ENCODE data around the gene FBLL1. TPM values are rescaled to one million over a fixed set of nuclear protein-coding genes. Genes with fewer than 3 reads are reported as not detected.

Gene FBLL1
- total and polyA plus RNA-seq, 2 of the 8 experiments (the other 6 are each of a cell fraction or from before 2014, with no cell fraction given) = 8.3 to 30.9 TPM

DNA sequence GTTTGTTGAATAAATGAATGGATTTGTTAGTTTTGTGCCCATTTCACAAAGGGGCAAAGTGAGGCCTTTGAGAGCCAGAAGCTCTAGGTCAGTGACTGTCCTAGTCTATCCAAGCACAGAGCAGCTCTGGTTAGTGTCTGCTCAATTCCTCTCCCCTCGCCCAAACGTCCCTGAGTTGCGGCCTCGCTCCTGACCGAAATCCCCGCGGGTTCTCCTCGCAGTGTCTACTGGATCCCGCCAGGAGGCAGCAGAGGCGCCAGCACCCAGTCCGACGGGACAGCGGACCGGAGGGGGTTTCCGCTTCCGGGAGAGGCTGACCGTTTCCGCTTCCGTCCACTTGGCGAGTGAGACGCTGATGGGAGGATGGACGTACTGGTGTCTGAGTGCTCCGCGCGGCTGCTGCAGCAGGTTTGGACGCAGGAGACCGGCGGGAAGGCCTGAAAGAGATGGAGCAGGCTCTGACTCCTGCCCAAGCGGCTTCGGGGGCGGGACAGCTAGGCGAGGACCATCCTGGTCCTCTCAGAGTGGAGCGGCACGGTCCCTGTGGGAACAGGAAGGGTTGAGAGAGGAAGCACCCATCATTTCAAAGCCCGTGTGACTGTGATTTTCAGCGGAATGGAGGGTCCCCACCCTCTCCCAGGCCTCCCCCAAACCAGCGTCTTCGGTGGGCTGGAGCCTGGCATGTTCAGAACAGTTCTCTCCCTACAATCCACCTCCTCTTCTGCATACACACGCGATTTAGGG lies 42.8 kb upstream of the FBLL1 start, which contains the start of gene RARS1 (continued):
- TF ChIP-seq HDAC2 (IDR thresholded peaks at IDR 0.05; ENCODE audit: borderline replicate concordance in 1 of 2, low read depth in 2 of 2, low read length in 2 of 2) = peak in 1 of 2 experiments; percentile 54; a peak in 1 of 4 replicates
- TF ChIP-seq, protein P1, sequence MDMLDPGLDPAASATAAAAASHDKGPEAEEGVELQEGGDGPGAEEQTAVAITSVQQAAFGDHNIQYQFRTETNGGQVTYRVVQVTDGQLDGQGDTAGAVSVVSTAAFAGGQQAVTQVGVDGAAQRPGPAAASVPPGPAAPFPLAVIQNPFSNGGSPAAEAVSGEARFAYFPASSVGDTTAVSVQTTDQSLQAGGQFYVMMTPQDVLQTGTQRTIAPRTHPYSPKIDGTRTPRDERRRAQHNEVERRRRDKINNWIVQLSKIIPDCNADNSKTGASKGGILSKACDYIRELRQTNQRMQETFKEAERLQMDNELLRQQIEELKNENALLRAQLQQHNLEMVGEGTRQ (IDR thresholded peaks at IDR 0.05; ENCODE audit: low read length) = no peak
- TF ChIP-seq BACH1 (IDR thresholded peaks at IDR 0.05; ENCODE audit: low read length) = no peak
- no peak for TF ChIP-seq CTBP2 (IDR thresholded peaks at IDR 0.05; ENCODE audit: borderline replicate concordance, insufficient read depth, insufficient read length, low read length)
- no peak for TF ChIP-seq SP4 (IDR thresholded peaks at IDR 0.05; ENCODE audit: low read length)
- TF ChIP-seq TCF12 (IDR thresholded peaks at IDR 0.05; ENCODE audit: low read depth, low read length) = no peak
- TF ChIP-seq YY1 (IDR thresholded peaks at IDR 0.05; ENCODE audit: low read depth, low read length) = peak; percentile 50; the same call in 1 of the 2 replicates
- TF ChIP-seq TAF7 (optimal IDR thresholded peaks at IDR 0.05; ENCODE audit: borderline replicate concordance, low read depth, low read length) = peak; percentile 80
- no peak for TF ChIP-seq SIX5 (IDR thresholded peaks at IDR 0.05; ENCODE audit: low read depth, low read length)
- no peak for TF ChIP-seq HDAC6 (IDR thresholded peaks at IDR 0.05; ENCODE audit: low read depth, low read length)
- TF ChIP-seq ATF3 (IDR thresholded peaks at IDR 0.05; ENCODE audit: insufficient read depth, low read depth, low read length) = no peak
- TF ChIP-seq EZH2 (IDR thresholded peaks at IDR 0.05; ENCODE audit: low read depth, low read length, severe bottlenecking) = no peak
- peak in 1 of 2 experiments; percentile 32; a peak in 1 of 3 replicates for TF ChIP-seq EP300 (IDR thresholded peaks at IDR 0.05; ENCODE audit: borderline replicate concordance in 1 of 2, low read depth in 2 of 2, low read length in 2 of 2)
- TF ChIP-seq KDM4A (IDR thresholded peaks at IDR 0.05; ENCODE audit: low read depth, low read length, severe bottlenecking) = peak; percentile 62
- no peak for TF ChIP-seq BCL11A (IDR thresholded peaks at IDR 0.05; ENCODE audit: low read depth in 2 of 2, low read length in 2 of 2)
- peak; percentile 56 to 68 for TF ChIP-seq RAD21 (IDR thresholded peaks at IDR 0.05 in 1 of 2, conservative IDR thresholded peaks at IDR 0.05 in 1 of 2; ENCODE audit: low read depth in 2 of 2, low read length in 2 of 2)
- TF ChIP-seq TEAD4 (IDR thresholded peaks at IDR 0.05; ENCODE audit: low read depth, low read length) = no peak
- TF ChIP-seq ASH2L (IDR thresholded peaks at IDR 0.05; ENCODE audit: low read length) = peak; percentile 58
- no peak for TF ChIP-seq CHD1 (IDR thresholded peaks at IDR 0.05; ENCODE audit: low read depth, low read length)
- no peak for TF ChIP-seq SUZ12 (IDR thresholded peaks at IDR 0.05; ENCODE audit: low read length)
- TF ChIP-seq SIN3A (conservative IDR thresholded peaks at IDR 0.05 in 1 of 2, IDR thresholded peaks at IDR 0.05 in 1 of 2; ENCODE audit: low read depth in 1 of 2, low read length in 2 of 2) = peak in 1 of 2 experiments; percentile 95; a peak in 2 of 4 replicates
